Femur (tissue), 1 donor: ENCODE data around the gene MAIP1.

ENCODE experiments used
- DNase-seq: peaks from one replicate; pipeline ENCODE4 v3.0.0-alpha.2; 2017

MAIP1 gene

GRCh38 chr2:199951023-199951422, 4.4 kb upstream of the MAIP1 start:
- DNase-seq = no peak

DNA sequence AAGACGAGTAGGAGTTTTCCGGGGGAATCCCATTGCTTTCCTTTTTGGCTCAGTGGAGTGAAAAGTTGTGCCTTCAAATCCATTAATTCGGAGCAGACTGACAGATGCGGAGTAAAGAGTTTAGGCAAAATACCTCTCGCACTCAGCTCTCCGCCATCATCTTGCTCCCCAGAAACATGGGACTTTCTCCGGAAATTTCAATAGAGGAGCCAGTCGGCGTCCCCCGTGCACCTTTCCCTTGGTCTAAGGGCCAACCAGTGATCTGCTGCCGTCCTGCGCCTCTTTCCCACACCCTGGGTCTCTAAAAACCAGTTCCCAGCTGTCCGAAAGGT, 409 bp upstream of the MAIP1 start:
- no peak for DNase-seq

DNA sequence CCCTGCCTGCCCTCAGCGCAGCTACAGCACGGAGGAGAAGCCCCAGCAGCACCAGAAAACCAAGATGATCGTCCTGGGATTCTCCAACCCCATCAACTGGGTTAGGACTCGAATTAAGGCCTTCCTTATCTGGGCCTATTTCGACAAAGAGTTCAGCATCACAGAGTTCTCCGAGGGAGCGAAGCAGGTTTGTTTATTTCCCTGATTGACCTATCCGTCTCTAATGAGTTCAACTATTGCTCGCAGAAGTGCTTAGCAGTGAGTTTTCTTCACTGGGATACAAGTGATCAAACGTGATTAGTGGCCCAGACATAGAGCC, 639 bp downstream of the MAIP1 start:
- DNase-seq = no peak

- no peak for DNase-seq
These were observed 2.6 kb downstream of the MAIP1 start for GRCh38 chr2:199958014-199958413.

- DNase-seq = no peak
These were observed 6.8 kb downstream of the MAIP1 start for GRCh38 chr2:199962203-199962602.

- no peak for DNase-seq
These were observed 11.0 kb downstream of the MAIP1 start for GRCh38 chr2:199966405-199966804.

- no peak for DNase-seq
These were observed 11.6 kb downstream of the MAIP1 start for GRCh38 chr2:199966976-199967375.

- no peak for DNase-seq
These were observed 12.7 kb downstream of the MAIP1 start for GRCh38 chr2:199968126-199968525.

DNA sequence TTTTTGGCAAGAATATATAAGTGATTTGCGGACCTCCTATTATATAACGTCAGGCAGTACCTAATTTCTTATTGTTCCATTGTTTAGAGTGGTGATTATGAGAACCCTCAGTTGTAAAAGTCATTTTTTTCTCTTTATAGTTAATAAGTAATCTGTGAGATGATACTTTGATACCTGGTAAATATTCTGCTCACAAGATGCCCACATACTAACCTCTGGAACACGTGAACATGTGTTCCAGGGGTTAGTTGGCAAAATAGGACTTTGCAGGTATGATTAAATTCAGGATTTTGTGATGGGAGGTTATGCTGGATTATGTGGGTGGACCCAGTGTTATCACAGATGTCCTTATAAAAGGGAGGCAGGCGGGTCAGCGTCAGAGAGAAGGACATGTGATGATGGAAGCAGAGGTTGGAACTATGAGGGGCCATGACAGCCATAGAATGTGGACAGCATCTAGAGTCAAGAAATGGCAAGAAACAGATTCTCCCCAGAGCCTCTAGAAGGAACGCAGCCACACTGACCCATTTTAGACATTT, 16.8 kb downstream of the MAIP1 start:
- DNase-seq = no peak

- no peak for DNase-seq
These were observed 18.3 kb downstream of the MAIP1 start for GRCh38 chr2:199973703-199974102.

DNA sequence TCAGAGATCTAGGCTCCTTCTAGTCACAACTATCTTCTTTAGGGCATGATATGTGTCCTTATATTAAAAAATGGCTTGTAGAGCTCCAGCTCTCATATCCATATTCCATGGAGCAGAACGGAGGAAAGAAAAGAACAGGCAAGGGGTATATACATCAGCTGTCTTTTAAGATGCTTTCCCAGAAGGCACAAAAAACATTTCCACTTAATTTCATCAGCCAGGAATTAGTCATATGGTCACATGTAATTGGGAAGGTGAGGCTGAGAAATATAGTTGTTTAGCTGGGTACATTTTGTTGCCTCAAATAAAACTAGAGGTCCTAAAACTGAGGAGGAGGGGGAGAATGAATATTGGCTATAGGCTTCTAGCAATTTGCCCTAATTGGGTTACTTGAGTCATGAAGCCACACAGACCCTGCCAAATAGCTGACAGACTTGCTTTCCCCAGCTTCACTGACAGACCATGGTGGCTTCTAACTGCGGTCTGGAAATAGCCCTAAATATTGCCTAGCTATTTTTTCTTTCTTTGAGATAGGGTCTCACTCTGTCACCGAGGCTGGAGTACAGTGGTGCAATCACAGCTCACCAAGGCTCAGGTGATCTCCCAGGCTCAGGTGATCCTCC, 20.0 kb downstream of the MAIP1 start:
- DNase-seq = no peak

- no peak for DNase-seq
These were observed 22.6 kb downstream of the MAIP1 start for GRCh38 chr2:199977984-199978415.

DNA sequence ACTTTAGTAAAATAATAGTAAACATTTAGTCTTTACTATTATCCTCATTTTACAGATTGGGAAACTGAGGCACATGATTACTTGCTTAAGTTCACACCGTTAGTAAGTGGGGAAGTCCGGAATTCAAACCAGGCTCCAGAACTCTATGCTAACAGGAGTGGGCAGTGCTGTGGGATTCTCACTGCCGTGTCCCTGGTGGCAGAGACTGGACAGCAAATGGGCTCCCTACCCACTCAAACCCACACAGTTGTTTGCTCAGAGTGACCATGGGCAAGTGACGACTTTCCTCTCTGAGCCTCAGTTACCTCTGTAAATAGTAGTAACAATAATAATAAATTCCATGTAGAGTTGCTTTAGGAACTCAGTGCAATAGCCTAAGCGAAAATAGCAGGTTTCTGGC, 24.0 kb downstream of the MAIP1 start:
- DNase-seq = no peak

DNA sequence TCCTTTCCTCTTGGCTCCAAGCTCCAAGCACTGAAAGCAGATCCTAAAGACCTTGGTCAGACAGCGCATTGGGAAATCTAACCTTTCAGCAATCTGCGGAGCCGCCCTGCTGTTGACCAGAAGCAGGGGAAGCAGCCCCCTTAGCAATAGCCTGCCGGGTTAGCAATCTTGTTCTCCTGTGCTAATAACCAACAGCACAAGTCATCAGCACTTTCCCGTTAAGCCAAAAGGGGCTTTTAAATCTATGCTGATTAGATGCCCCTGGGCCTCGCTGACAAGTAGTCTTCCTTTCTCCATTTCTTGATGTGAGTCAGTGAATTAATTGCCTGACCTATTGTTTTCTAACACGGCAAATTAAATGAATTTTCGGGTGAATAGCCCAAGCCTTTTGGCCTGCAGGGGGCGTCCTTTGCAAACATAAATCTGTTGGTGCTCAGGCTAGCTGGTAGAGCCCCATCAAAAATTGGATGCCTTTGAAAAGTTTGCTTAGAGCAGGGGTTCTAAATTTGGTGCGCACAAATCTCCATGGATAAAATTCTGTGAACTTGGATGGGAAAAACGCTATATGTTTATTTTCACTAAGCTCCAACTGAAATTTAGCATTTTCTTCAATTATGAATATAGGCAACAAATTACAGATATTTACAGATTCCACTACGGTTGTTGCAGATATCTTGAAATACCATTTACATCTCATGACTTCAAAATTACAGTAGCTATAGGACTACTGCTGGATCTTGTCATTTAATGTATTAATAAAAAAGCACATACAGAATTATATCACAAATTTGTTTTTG, 24.6 kb downstream of the MAIP1 start:
- DNase-seq = peak; percentile 91

GRCh38 chr2:199982126-199982843, 26.9 kb downstream of the MAIP1 start:
- DNase-seq = peak; percentile 44

DNA sequence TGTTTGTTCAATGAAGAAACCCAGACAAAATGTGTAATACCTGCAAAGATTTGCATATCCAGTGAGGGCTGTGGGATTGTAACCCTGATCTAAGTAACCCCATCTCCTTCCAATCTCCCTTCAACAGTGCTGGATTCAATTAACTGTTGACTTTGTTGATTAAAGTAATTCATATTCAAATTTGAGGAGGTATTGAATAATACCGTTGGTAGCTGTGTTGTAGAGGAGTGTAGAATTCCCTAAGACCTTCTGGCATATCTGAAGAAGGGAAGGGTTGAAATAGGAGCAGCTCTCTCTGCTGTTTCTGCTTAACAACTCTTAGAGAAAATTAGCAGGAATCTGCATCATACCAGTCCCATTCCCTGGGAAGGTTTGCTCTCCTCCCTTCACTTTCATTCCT, 28.2 kb downstream of the MAIP1 start:
- no peak for DNase-seq

DNA sequence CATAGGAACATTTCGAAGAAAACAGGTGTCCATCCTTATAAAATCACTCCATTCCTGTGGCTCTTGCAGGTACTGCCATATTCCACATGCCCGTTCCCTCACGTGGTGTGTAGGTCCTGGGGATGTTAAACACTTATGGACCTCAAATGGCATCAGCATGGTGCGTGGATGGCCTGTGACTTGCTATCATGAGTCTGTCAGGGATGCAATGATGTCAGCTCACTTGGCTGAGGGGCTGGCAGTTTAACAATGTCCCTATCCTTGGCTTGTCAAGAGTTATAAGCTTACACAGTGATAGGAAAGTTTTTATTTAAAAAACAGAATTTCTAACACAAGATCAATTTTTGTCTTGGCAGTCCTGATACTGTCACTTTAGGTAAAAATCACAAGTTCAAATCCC, 28.8 kb downstream of the MAIP1 start:
- no peak for DNase-seq

DNA sequence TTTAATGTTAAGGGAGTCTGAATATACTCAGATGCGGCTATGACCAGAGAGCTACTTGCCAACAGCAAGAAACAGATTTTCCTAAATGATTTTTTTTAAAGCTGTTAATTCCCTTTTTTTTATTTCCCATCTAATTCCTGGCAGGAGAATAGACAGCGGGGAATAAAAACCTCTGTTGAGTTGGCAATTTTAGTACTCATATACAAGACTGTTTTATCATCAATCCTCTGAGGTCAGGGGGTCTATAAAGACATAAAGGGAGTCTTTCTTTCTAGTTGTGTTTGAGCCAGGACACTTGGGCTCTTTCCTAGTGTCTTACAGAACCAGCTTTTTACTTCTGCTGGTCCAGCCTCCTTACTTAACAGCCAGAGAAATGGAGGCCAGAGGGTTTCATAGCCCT, 29.4 kb downstream of the MAIP1 start:
- no peak for DNase-seq

DNA sequence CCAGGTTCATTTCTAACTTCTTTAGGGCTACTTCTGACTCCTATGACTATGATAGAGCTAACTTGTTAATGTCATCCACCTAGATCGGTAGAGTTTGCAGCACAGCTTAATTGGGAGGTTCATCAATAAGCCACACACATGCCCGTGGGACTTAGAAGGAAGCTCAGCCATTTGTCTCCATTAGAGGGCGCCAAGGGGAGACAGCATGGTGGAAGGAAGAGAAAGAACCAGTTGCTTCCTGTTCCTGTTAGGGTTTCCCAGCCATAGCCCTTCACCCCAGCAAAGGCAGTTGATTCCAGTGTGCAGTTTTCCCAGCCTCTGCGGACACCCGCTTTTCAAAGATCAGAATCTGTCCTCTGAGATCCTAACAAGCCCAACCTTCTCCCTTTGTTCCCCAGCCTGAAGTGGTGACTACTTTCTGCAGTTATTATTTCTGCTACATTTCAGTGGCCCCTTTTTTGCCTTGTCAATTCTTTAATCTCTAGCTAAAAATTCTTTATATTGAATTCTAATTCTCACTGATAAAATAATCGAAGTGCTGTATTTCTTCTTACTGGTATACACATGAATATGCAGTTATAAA, 30.3 kb downstream of the MAIP1 start:
- DNase-seq = peak; percentile 69

GRCh38 chr2:199987586-199987985, 32.2 kb downstream of the MAIP1 start:
- DNase-seq = no peak

DNA sequence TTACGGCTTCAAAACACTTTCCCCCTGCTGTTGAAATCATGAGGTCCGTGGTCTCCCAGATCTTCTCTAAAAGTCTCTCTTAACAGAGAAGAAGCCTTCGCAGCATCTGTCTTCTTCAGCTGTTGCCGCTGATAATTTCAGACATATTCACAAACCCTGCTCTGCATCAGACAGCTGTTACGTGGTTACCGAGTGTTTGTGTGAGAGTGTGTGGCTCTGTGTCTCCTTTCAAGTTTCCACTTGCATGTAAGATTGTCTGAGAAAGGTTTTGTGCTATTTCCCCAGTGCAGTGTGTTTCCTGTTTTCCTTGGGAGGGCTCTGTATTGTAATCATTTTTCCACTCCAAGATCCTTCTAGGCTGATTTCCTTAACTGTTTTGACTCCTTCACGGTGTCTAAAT, 32.8 kb downstream of the MAIP1 start:
- DNase-seq = peak; percentile 72

- no peak for DNase-seq
These were observed 34.4 kb downstream of the MAIP1 start for GRCh38 chr2:199989822-199990221.

DNA sequence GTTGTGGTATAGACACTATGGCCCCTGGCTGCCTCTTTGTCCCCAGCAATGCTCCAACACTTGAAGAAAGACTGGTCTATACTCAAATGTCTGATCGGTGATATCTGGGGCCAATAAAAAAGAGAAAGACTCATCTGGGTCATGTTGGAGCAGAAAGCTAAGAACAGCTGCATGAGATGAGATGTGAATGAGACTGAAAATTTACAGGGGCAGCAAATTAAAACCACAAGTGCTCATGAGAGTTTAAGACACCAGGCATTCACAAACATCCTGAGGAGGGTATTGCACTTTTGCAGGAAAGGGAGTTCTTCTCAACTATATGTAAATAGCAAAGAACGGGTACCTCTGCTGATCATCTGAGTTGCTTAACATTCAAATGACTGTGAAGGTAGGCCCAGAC, 36.3 kb downstream of the MAIP1 start:
- DNase-seq = no peak

DNA sequence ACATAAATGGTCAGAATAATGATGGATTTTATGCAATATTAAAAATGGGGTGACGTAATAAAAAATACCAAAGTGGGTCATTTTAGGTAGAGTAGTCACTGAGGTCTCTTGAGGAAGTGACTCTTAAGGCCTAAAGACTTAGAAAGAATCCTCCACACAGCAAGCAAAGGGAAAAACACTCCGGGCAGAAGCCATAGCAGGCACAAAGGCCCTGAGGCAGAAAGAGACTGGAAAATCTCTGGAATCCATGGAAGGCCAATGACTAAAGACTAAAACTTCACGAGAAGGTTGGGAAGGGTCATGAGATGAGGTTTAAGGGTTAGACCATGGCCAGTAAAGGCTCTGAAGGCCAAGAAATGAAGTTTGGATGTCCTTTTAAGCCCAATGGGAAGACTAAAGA, 36.9 kb downstream of the MAIP1 start:
- no peak for DNase-seq
